DMS 273 treated with DMSO at 0.1 percent for 48 hours (cell line): Measurements from ENCODE around the gene NLRP1.

ENCODE experiments used
- DNase-seq: peaks from one replicate; lab custom pipeline; 2025; lab: John Stamatoyannopoulos, UW

Gene NLRP1

DNA sequence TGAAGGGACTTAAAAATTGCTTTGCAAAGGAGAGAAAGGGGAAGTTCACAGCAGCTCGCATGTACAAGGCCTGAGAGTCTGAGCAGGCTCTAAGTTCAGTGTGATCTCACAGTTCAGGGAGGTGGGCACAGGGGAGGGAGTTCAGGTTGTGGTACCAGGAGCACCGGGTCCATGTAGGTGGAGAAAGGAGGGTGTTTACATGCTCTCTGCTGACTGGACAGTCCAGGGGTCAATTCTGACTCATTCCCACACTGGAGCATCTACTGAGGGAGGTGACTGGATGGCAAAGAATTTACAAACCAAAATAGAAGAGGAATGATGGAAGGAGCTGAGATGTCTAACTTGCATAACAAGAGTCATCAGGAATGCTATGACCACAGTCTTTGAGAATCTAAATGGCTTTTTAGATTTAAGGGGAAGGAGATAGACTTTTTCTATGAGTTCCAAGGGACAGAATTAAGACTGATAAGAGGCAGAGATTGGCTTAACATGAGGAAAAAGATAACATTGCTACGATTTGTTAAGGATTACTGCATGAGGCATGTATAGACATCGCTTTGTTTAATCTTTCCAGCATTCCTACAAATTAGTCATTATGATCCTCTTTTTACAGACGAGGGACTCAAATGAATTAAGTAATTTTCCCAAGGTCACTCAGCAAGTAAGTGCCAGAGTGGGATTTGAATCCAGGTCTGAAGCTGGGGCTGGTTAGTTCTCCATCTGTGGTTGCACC is 68.1 kb downstream of the NLRP1 start:
- DNase-seq, result no peak

DNA sequence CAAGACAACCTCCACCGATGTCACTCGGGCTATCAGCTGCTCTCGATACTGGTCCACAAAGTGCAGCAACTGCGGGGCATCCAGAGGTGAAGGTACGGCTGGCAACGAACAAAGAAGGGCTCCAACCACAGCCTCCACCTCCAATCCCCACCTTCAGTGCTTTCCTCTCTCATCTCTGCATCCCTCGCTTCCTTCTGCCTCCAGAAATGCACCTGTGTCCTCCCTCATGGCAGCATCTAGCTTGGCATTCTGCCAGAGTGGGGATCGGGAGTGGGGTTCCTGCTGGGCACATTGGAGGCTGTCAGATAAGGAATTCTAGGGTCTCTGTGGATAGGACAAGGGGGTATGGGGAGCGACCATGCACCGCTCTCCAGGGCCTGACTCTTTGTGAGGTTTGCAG is 69.3 kb downstream of the NLRP1 start:
- DNase-seq, result no peak

DNA sequence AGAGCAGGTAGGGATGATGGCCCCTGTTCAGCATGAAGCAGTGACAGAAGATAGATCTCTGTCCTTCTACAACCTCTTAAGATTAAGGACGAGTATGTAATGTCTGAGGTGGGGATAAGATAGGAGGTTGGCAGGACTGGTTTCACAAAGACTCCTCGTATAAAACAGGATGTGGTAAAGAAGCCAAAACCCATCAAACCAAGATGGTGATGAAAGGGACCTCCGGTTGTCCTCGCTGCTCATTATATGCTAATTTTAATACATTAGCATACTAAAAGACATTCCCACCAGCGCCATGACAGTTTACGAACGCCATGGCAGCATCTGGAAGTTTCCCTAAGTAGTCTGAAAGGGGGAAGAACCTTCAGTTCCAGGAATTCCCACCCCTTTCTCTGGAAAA is 70.7 kb downstream of the NLRP1 start:
- no peak for DNase-seq

DNA sequence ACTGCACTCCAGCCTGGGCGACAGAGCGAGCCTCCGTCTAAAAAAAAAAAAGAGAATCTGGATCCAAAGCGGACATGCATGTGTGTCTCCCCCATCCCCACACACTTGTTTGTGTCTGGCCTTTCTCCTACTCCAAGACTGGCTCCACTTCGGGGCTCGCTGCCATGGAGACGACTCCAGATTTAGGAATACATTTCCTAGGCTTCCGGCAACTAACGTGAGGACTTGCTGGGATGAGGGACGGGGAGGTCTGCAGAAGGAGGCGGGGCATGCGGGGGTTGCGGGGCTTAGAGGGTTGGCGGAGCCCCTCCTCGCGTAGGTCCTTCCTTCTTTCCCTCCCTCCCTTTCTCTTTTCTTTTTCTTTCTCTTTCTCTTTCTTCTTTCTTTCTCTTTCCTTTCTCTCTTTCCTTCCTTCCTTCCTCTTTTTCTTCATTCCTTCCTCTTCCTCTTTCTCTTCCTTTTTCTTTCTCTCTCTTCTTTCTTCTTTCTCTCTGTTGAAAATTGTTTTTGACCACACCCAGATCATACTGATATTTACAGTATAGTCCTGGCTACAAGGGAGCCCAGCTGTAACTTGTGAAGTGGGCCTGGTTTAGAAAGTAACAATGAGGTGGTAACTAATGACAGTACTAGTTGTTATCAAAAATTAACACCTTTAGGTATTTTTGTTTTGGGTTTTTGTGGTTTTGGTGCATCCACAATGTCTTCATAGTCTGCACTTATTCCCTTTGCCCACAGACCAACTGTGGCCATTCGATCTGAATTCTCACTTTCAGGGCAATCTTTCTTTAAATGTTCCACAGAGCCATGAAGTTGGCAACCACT is 72.7 kb downstream of the NLRP1 start:
- DNase-seq, result no peak

DNA sequence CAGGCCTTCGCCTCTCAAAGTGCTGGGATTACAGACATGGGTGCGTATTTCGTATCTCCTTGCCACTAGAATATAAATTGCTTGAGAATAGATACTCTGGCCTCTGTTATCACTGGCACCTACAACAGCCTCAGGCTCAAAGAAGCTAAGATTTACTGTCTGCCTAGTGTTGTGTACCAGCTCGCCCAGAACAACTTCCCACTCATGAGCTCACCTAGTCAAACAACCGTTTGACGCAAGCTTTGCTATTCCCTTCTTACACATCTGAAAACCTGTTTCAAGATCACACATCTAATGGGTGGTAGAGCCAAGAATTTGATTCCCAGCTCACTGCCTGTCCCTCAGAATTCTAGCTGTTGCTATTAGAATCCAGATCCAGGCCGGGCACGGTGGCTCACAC is 73.5 kb downstream of the NLRP1 start:
- no peak for DNase-seq

DNA sequence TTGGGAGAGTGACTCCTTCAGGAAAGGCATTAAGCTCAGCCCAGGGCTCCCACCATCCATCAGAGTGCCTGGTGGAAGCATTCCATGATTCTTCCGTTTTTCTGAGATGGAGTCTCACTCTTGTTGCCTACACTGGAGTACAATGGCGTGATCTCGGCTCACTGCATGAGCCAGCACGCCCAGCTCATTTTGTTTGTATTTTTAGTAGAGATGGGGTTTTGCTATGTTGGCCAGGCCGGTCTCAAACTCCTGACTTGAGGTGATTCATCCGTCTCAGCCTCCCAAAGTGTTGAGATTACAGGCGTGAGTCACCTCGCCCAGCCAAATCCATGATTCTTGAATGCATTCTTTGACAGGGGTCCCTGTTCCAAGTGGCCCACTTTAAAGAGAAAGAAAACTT is 74.8 kb downstream of the NLRP1 start:
- DNase-seq, result no peak

DNA sequence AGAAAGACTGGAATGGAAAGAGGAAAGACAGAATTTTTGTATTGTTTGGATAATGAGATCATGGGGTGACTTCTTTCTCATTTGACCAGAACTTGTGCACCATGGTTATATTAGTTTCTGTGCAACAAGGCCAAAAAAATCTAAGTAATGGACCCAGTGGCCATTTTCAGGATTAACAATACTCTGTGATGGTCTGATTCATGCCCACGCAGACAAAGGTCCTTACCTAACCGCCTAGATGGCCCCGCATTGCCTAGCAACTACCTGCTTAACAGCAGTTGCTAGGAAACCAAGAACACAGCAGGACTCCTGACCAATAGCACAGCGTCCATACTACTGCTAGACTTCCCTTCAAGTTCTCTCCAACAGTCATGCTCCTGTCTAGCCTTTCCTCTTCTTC is 75.5 kb downstream of the NLRP1 start:
- DNase-seq, result no peak

DNA sequence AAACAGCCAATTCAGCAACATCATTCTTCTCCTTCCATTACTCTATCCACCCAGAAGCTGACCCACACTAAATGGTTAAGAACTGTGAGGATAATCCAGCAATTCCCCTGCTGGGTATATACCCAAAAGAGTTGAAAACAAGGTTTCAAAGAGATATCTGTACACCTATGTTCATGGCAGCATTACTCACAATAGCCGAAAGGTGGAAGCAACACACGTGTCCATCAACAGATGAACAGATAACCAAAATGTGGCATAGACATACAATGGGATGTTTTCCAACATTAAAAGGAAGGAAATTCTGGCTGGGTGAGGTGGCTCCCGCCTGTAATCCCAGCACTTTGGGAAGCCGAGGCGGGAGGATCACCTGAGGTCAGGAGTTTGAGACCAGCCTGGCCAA is 78.0 kb downstream of the NLRP1 start:
- DNase-seq, result no peak

DNA sequence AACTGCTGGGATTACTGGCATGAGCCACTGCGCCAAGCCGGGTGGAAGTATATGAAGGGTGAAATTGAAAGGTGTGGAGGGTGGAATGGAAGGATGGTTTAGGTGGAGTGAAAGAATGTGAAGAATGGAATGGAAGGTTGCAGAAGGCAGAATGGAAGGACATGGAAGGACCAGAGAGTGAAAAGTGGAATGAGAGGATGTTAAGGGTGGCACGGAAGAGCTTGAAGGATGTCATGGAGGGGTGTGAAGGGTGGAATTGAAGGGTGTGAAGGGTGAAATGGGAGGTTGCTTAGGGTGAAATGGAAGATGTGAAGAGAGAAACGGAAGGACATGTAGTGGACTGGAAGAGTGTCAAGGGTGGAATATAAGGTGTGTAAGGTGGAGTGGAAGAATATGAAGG is 81.8 kb downstream of the NLRP1 start:
- no peak for DNase-seq

DNA sequence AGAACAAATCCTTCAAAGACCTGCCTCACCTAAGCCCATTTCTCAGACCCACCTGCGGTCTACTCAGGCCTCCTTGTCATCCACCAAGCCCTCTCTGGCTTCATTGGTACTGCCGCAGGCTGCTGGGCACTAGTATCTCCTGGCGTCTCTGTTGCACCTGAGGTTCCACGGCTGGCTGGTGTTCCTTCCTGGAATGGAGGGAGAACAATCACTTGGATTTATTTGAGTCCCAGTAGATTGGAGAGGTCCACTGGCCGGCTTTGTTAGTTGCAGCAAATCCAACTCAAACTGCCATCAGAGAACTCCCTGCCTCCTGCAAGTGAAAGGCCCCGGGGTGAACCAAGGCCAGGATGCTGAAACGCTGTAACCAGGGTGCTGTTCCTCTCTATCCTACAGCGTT is 82.6 kb downstream of the NLRP1 start:
- no peak for DNase-seq

DNA sequence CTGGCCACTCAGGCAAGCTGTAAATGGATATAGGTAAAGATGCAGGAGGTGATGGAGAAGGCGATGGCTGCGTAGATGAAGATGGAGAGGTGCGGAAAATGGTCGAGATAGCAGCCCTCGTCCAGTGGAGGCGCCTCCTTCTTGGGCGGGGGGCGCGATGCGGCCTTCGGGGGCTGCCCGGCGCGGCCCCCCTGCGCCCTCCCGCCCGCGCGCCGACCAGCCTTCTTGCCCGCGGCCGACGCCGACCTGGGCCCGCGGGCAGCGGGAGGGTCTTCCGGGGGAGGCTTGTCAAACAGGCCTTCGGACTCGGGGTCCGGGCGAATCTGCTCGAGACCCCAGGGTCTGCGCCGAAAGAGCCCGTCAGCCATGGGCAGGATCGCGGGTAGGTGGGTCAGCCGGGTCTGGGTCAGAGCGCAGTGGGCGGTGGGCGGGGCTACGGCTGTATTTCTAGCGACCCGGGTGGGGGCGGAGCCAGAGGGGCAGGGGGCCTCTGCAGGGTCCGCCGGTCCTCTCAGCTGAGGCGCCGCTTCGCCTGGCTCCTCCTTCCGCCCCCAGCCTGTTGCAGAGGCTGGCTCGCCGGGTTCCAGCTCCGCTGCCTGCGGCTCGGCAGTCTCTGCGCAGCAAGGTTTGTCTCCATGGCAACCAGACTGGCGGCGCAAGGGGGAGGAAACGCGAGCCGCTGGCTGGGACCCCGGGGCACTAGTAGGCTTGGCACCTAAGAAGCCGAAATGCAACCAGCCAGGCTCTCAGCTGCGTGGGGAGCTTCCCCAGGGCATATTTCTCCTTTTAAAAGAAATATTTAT is 83.5 kb downstream of the NLRP1 start:
- DNase-seq, result peak; percentile 51

DNA sequence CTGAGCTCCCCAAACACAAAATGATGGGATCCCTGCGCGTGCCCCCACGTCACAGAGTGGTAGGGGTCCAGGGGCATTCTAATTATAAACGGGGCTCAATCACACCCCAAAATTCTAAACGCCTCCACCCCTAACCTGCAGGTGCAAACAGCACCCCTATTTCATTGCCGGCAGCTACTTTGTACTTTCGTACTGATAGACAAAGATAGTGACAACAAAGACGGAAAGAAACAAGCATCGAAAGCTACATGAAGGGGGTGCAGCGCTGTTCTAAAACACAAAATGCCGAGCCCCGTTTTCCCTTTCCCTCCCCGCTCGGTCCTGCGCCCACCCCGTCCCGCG is 84.1 kb downstream of the NLRP1 start:
- no peak for DNase-seq

DNA sequence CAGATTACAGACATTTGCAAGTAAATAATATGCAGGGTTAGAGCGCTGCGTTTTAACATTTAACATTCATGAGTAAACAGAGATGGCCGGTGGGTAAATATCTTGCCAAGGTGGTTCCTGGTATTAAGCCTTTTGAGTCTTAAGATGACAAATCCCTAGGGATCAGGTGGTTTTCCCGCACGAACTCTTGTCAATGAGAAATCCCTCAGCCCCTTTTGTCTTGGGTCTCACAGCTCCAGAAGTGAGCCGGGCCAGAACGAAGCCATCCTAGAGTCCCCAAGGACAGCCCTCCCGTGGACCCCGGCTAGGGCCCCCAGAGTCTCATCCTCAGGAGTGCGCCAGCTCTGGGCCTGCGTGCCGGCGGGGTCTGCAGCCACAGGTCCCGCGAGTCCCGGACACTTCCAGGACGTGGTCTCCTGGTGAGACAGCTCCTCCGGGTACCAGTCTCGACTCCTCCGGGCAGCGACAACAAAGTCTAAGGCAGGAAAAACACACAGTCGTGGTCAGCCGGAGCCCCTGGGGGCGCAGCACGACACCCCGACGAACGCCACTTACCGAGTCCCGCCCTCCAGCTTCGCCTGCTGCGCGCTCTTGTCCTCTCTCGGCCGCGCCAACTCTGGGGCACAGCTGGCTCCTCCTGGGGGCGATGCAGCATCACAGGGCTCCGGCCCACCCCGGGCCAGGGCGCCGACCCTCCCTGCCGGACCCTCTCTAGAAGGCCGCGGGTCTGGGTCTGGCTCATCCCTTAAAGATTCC is 84.7 kb downstream of the NLRP1 start:
- DNase-seq, result no peak

DNA sequence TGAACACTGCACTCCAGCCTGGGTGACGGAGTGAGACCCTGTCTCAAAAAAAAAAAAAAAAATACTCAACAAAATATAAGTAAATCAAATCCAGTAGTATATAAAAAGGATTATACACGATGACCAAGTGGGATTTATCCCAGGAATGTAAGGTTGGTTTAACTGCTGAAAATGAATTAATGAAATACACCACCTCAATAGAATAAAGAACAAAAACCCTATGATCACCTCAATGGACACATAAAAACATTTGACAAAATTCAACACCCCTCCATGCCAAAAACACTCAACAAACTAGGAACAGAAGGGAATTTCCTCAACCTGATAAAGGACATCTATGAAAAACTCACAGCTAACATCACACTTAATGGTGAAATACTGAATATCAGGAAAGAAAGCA is 91.3 kb downstream of the NLRP1 start:
- no peak for DNase-seq

DNA sequence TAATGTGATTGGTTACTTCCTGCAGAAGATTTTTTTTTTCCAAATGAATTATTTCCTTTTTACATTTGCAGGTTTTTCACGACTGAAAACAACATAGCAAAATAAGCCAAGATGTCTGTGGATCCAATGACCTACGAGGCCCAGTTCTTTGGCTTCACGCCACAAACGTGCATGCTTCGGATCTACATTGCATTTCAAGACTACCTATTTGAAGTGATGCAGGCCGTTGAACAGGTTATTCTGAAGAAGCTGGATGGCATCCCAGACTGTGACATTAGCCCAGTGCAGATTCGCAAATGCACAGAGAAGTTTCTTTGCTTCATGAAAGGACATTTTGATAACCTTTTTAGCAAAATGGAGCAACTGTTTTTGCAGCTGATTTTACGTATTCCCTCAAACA is 95.6 kb downstream of the NLRP1 start:
- DNase-seq, result no peak

DNA sequence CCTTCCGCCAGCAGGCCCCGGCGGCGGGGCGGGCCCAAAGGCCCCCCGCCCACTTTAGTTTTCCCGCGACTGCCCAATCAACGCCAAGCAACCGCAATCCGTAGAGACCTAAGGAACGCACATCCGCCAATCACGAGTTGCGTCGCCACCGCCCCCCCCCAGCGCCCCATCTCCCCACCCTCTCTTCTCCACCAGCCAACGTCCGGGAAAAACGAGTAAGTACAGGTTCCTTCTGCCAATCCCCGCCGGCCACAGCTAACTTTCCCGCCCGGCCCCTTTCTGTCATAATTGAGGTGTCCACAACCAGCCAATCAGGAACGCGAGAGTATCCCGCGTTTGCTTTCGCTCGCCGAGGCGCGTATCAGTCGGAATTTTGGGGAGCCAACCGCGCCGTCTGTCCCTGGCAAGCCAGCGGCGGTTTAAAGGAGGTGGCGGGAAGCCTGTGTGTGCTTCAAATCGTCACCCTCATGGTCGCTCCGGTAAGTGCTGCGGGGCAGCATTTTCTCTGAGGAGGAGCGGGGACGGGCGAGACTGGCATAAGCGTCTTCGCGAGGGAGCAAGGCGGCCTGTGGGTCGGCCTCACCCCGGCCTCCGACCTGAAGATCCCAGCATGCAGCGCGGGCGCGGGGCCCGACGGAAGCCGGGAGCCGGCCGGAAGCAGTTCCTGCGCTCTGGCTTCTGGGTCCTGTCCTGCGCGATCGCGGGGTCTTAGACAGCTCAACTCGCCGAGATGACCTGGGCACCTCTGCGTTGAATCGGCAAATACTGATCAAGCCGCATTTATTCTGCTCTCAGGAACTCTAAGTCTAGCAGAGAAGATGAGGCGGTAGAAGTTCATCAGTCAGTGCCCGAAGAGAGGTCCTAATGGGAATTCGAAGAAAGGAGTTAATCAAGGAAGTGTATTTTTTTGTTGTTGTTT is 97.8 kb downstream of the NLRP1 start, which contains the start of gene MIS12:
TSS of gene MIS12 (plus strand) at position 361 of the 919 bp plus-strand sequence. CDS start 2,297 bp downstream, outside the sequence.
- peak; percentile 97 for DNase-seq

DNA sequence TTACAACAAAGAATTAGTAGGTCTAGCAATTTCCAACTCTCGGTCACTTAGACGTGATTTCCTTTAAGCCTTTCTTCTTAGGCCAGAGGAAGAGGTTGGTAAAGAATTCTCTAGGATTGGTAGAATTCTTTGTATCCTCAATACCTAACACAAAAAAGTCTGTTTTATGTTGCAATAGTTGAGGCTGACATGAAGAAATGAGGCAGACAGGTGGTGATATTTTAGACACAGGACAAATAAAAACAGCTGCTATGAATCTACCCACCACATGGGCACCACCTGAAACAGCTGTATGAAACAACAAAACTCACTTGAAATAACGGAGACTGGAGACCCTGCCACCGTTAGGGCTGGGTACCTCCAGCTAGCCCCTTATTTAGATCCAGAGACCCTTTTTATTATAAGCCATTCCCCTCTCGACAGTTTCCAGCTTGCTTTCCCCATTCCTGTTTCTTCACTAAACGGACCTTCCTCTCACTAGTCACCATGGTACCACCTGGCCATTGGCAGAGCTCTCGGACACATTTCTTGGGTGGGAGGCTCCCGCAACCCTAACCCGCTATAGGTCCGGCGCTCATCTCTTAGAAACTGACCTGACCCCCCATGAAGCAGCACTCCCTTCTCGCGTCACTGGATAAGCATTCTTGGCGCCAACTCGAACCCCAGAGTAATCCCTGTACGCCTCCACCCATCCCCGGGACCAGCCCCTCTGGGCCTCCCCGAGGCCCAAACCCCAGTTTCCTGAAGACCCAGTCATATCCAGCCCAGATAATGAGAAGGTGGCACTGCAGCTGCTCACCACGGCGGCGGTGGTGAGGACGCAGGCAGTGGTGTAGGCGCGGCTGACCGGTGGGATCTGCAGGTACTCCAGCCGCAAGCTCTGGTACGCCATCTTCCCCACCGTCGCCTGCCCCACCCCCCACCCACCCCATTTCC is 98.8 kb downstream of the NLRP1 start, which contains the start of gene DERL2:
TSS of gene DERL2 (minus strand) at position 909 of the 936 bp plus-strand sequence. CDS start at position 892, 17 bp downstream.
- no peak for DNase-seq

DNA sequence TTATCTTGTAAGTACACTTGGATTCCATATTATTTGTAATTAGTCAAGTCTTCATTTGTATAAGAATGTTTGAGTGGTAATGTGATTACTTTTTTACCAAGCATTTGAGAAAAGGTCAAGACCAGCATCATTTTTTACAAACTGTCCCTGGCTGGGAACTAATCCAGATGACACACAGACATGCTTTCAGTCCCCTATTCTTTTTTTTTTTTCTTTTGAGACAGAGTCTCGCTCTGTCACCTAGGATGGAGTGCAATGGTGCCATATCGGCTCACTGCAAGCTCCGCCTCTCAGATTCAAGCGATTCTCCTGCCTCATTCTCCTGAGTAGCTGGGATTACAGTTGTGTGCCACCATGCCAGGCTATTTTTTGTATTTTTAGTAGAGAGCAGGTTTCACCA is 102.9 kb downstream of the NLRP1 start:
- DNase-seq, result no peak

DNA sequence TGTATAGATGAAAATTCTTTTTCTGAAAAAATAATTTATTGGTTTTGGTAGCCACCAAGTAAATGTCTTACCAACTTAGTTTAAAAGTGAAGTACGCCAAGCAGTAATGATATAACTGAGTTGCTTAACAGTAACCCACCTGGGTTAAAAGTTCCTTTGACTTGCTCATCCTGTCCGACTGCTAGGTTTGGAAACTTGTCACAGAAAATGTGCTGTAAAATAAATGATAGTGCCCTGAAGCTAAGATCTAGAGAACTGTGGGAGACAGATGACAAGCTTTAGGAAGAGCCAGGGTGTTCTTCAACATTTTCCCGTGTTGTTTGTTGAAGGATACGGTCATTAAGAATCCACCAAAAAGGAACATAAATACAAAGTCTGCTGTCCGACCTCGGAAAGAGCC is 103.3 kb downstream of the NLRP1 start:
- DNase-seq, result no peak

DNA sequence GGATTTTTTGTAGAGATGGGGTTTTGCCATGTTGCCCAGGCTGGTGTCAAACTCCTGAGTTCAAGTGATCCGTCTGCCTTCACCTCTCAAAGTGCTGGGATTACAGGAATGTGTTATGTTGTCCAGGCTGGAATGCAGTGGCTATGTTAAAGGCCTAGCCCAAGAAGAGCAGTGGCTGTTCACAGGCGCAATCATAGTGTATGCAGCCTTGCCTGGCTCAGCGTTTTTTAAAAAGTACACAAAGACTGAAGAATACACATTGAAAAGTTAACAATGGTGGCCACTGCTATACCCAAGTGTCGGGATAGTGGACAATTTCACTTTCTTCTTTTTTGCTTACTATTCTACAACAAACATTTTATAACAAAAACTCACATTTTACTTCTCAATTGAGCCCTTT is 105.3 kb downstream of the NLRP1 start:
- DNase-seq, result no peak
